Endothelial cell of umbilical vein (primary cell): ENCODE measurements around the gene TBC1D5. TPM values are rescaled to one million over a fixed set of nuclear protein-coding genes. Genes with fewer than 3 reads are reported as not detected.

Experiments used
- BruUV-seq: library from RNA; stranded (reverse); fragments of 400-500 nt; replicated peaks from 2 replicates; lab custom pipeline; 2021; lab: Mats Ljungman, UMichigan
- CTCF ChIA-PET: fragments of 300-600, 350-600 bp; sonication (Branson Sonifier 250); formaldehyde crosslinking; loops from one replicate; lab custom pipeline; 2021; ENCODE audit warnings: antibody characterized with exemption, inconsistent platforms; lab: Charles Lee
- POLR2A ChIA-PET: fragments of 300-600, 350-600 bp; sonication (Branson Sonifier 250); formaldehyde crosslinking; loops from one replicate; lab custom pipeline; 2021; ENCODE audit warnings: antibody characterized with exemption, inconsistent platforms; lab: Charles Lee
- DNase-seq: peaks from one replicate; pipeline ENCODE4 v3.0.0-alpha.2; 2011; ENCODE audit warnings: low read depth, low spot score
- FAIRE-seq: peaks from 2 replicates; lab custom pipeline; 2011; peaks lifted over from hg19 to GRCh38; lab: Jason Lieb, UNC
- H2AFZ ChIP-seq: 2 replicates; pipeline ENCODE4 v1.6.0; 2012; ENCODE audit warnings: low read depth, low read length, control low read depth, inconsistent platforms
- H3K27ac ChIP-seq: 2 replicates; pipeline ENCODE4 v1.5.1; 2011; ENCODE audit warnings: low read depth, mild to moderate bottlenecking, control low read depth, low read length, moderate library complexity; ENCODE audit not compliant: insufficient read depth
- H3K27me3 ChIP-seq, 2 experiments: 2 replicates each; pipeline versions ENCODE4 v1.6.0 to v1.6.1; 2011; ENCODE audit warnings: low read length in 2 of 2, mixed read lengths in 1 of 2; ENCODE audit not compliant: control insufficient read depth in 2 of 2, insufficient read depth in 2 of 2
- H3K36me3 ChIP-seq, 2 experiments: 2 replicates in 1 of 2; 3 replicates in 1 of 2; pipeline ENCODE4 v1.5.1; 2011; ENCODE audit warnings: low read length in 2 of 2, mild to moderate bottlenecking in 1 of 2, moderate library complexity in 1 of 2; ENCODE audit not compliant: control insufficient read depth in 2 of 2, insufficient read depth in 2 of 2; ENCODE audit errors: extremely low read depth in 1 of 2
- H3K4me1 ChIP-seq: 3 replicates; pipeline ENCODE4 v1.5.1; 2011; ENCODE audit warnings: mild to moderate bottlenecking, low read length; ENCODE audit not compliant: control insufficient read depth, insufficient read depth; ENCODE audit errors: extremely low read depth
- H3K4me2 ChIP-seq: 2 replicates; pipeline ENCODE4 v1.6.1; 2011; ENCODE audit warnings: low read length, control low read depth, mixed read lengths; ENCODE audit not compliant: insufficient read depth
- H3K4me3 ChIP-seq, 3 experiments: fragments of 200-600 bp in 1 of 3; sonication (generic), shearing (Covaris generic) in 1 of 3; replicated peaks in 1 of 3; 2 replicates each; pipeline ENCODE4 v1.5.1; 2011 to 2016; ENCODE audit warnings: control low read depth in 3 of 3, low read length in 3 of 3, mild to moderate bottlenecking in 2 of 3, inconsistent platforms in 1 of 3, low read depth in 1 of 3, moderate library complexity in 1 of 3; ENCODE audit not compliant: insufficient read depth in 1 of 3
- H3K79me2 ChIP-seq: 2 replicates; pipeline ENCODE4 v1.6.0; 2012; ENCODE audit warnings: low read length, inconsistent platforms; ENCODE audit not compliant: control insufficient read depth, insufficient read depth
- H3K9ac ChIP-seq: replicated peaks from 2 replicates; pipeline ENCODE3; 2011; ENCODE audit warnings: low read length, control low read depth; ENCODE audit not compliant: insufficient read depth; ENCODE audit errors: extremely low read depth
- H3K9me1 ChIP-seq: replicated peaks from 3 replicates; pipeline ENCODE4 v1.6.0; 2011; ENCODE audit warnings: mild to moderate bottlenecking, low read length; ENCODE audit not compliant: control insufficient read depth, insufficient read depth; ENCODE audit errors: extremely low read depth
- H3K9me3 ChIP-seq: replicated peaks from 2 replicates; pipeline ENCODE4 v1.5.1; 2012; ENCODE audit warnings: low read length, inconsistent platforms; ENCODE audit not compliant: control insufficient read depth, insufficient read depth
- H4K20me1 ChIP-seq: replicated peaks from 2 replicates; pipeline ENCODE3; 2011; ENCODE audit warnings: mild to moderate bottlenecking, low read length; ENCODE audit not compliant: control insufficient read depth, insufficient read depth; ENCODE audit errors: extremely low read depth
- EZH2 ChIP-seq: IDR thresholded peaks from 2 replicates; pipeline ENCODE4 v1.6.1; 2012; ENCODE audit warnings: borderline replicate concordance, low read depth, mild to moderate bottlenecking, moderate library complexity, low read length, inconsistent platforms; ENCODE audit not compliant: severe bottlenecking
- FOS ChIP-seq: IDR thresholded peaks from 2 replicates; pipeline ENCODE4 v1.6.1; 2011; ENCODE audit warnings: mild to moderate bottlenecking, low read length, moderate library complexity, borderline replicate concordance; ENCODE audit not compliant: insufficient read depth
- GATA2 ChIP-seq: IDR thresholded peaks from 2 replicates; pipeline ENCODE4 v1.7.0; 2011; ENCODE audit warnings: low read depth, mild to moderate bottlenecking, moderate library complexity, mixed read lengths, low read length; ENCODE audit not compliant: insufficient read length, insufficient read depth
- JUN ChIP-seq: IDR thresholded peaks from 2 replicates; pipeline ENCODE4 v1.6.1; 2011; ENCODE audit warnings: borderline replicate concordance, low read depth; ENCODE audit not compliant: insufficient read length, insufficient read depth
- MYC ChIP-seq: IDR thresholded peaks from one replicate; pipeline ENCODE4 v1.6.1; 2011; ENCODE audit warnings: mild to moderate bottlenecking, low read depth, low read length
- POLR2A ChIP-seq: IDR thresholded peaks from 2 replicates; pipeline ENCODE4 v1.6.1; 2012; ENCODE audit warnings: low read depth, mild to moderate bottlenecking, control low read depth, low read length
- POLR2AphosphoS5 ChIP-seq: IDR thresholded peaks from 2 replicates; pipeline ENCODE4 v1.6.1; 2012; ENCODE audit warnings: low read depth, mild to moderate bottlenecking, control low read depth, low read length, moderate library complexity; ENCODE audit not compliant: insufficient read depth
- dilution Hi-C: fragments of 300-500 bp; cut with MboI; formaldehyde crosslinking; loops from one replicate; pipeline ENCODE4 v1.15.0; 2019; ENCODE audit warnings: low sequenced_read_pairs; ENCODE audit not compliant: extremely low pct_ligation_motif_present
- intact Hi-C: fragments of 100-400 bp; cut with micrococcal nuclease; formaldehyde crosslinking; loops from one replicate; pipeline ENCODE4 v1.10.0; 2022
- polyA plus RNA-seq, 4 experiments: library from polyadenylated mRNA; depleted of rRNA in 3 of 4; stranded (reverse) in 3 of 4; unstranded in 1 of 4; fragments of >200 nt; gene quantifications; 2 replicates each; pipeline versions ENCODE4 v1.2.1 to v1.2.3, GENCODE V29; 2011 to 2012; ENCODE audit warnings: missing spikeins in 1 of 4
- total RNA-seq: library from RNA; stranded (reverse); gene quantifications from 2 replicates; pipeline ENCODE4 v1.2.3, GENCODE V29; 2021
- TF ChIP-seq, protein P1 (sequence below): IDR thresholded peaks from 2 replicates; pipeline ENCODE4 v1.6.1; 2011; ENCODE audit not compliant: insufficient read depth, insufficient read length
- TF ChIP-seq, protein P2 (sequence below), 2 donors: IDR thresholded peaks; 1 replicate in 1 of 2; 2 replicates in 1 of 2; pipeline ENCODE4 v1.5.1; 2011; ENCODE audit warnings: low read length in 2 of 2, mild to moderate bottlenecking in 2 of 2, moderate library complexity in 2 of 2, control low read depth in 1 of 2, inconsistent platforms in 1 of 2, low read depth in 1 of 2; ENCODE audit not compliant: insufficient read depth in 1 of 2; ENCODE audit errors: extremely low read depth in 1 of 2

Gene TBC1D5
- total and polyA plus RNA-seq, 2 donors (not counting 3 experiments of a cell fraction or from before 2014, with no cell fraction given) = 17.5 to 44.7 TPM

DNA sequence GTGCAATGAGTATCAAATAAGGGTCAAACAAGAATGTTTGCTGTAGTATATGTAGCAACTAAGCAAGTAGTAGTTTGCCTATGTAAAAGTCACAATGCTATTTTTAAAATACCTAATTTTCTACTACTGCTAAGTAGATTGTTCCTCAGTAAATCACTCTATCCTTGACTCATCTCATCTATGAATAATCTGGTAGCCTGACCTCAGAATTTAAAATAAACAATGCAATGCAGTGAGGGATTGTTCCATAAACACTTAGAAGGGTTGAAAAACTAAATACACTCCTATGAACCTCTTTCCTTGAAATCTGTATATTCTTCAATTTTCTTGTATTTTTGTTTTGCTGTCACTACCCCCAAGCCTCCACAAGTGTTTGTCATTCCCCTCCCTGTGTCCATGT is 253.3 kb downstream of the TBC1D5 start:
- no peak for FAIRE-seq
- Histone ChIP-seq H3K9me1 (no peaks in the 10 kb centered on the region), H3K4me3 (no peak overlapping the region), H3K36me3 (no peaks in the 10 kb centered on the region), H3K9ac (no peak overlapping the region), H3K79me2 (no peaks in the 10 kb centered on the region), H3K4me1 (no peaks in the 10 kb centered on the region), H3K4me2 (no peak overlapping the region), H3K27ac (no peak overlapping the region), H2AFZ (no peak overlapping the region), H3K9me3 (no peaks in the 10 kb centered on the region), H4K20me1 (no peaks in the 10 kb centered on the region), H3K27me3 (no peaks in the 10 kb centered on the region)
- TF ChIP-seq, protein P1, sequence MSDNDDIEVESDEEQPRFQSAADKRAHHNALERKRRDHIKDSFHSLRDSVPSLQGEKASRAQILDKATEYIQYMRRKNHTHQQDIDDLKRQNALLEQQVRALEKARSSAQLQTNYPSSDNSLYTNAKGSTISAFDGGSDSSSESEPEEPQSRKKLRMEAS = no peak
- TF ChIP-seq POLR2A (no peak), FOS (no peak), GATA2 (no peak), MYC (no peak), EZH2 (no peak), POLR2AphosphoS5 (no peak), JUN (no peak)
- TF ChIP-seq, protein P2, sequence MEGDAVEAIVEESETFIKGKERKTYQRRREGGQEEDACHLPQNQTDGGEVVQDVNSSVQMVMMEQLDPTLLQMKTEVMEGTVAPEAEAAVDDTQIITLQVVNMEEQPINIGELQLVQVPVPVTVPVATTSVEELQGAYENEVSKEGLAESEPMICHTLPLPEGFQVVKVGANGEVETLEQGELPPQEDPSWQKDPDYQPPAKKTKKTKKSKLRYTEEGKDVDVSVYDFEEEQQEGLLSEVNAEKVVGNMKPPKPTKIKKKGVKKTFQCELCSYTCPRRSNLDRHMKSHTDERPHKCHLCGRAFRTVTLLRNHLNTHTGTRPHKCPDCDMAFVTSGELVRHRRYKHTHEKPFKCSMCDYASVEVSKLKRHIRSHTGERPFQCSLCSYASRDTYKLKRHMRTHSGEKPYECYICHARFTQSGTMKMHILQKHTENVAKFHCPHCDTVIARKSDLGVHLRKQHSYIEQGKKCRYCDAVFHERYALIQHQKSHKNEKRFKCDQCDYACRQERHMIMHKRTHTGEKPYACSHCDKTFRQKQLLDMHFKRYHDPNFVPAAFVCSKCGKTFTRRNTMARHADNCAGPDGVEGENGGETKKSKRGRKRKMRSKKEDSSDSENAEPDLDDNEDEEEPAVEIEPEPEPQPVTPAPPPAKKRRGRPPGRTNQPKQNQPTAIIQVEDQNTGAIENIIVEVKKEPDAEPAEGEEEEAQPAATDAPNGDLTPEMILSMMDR (IDR thresholded peaks at IDR 0.05; ENCODE audit: extremely low read depth in 1 of 2, insufficient read depth in 1 of 2, low read depth in 1 of 2, low read length in 2 of 2) = no peak
- DNase-seq = no peak
- ChIA-PET POLR2A (no interaction called here), CTCF (no interaction called here)
- no TSS peak for BruUV-seq
- intact Hi-C loops = no loop called here
- dilution Hi-C loops = no loop called here
